Measurements from ENCODE around the gene ABCA13. TPM values are rescaled to one million over a fixed set of nuclear protein-coding genes. Genes with fewer than 3 reads are reported as not detected.
A peak's percentile ranks its signal among the peaks of the same experiment; 100 is the strongest.

The ABCA13 gene
- total RNA-seq, 1 experiment from 2014 or later = 0.17 TPM

GRCh38 chr7:48511080-48511479, 339.8 kb downstream of the ABCA13 start:
- DNase-seq (ENCODE audit: low spot score) = no peak

- DNase-seq (ENCODE audit: low spot score) = no peak
Observed at GRCh38 chr7:48512892-48513291, 341.6 kb downstream of the ABCA13 start.

GRCh38 chr7:48515171-48515570, 343.9 kb downstream of the ABCA13 start:
- DNase-seq (ENCODE audit: low spot score) = no peak

GRCh38 chr7:48518092-48518491, 346.8 kb downstream of the ABCA13 start:
- DNase-seq (ENCODE audit: low spot score) = no peak

- no peak for DNase-seq (ENCODE audit: low spot score)
Observed at GRCh38 chr7:48522692-48523091, 351.4 kb downstream of the ABCA13 start.

GRCh38 chr7:48525736-48526732, 354.8 kb downstream of the ABCA13 start:
- no peak for DNase-seq (ENCODE audit: low spot score)

- DNase-seq (ENCODE audit: low spot score) = no peak
Observed at GRCh38 chr7:48528646-48529045, 357.4 kb downstream of the ABCA13 start.

GRCh38 chr7:48537561-48537960, 366.3 kb downstream of the ABCA13 start:
- DNase-seq (ENCODE audit: low spot score) = no peak

GRCh38 chr7:48540746-48541145, 369.5 kb downstream of the ABCA13 start:
- DNase-seq (ENCODE audit: low spot score) = no peak

- DNase-seq (ENCODE audit: low spot score) = no peak
Observed at GRCh38 chr7:48548667-48549066, 377.4 kb downstream of the ABCA13 start.

- no peak for DNase-seq (ENCODE audit: low spot score)
Observed at GRCh38 chr7:48551652-48552051, 380.4 kb downstream of the ABCA13 start.

GRCh38 chr7:48563334-48563733, 392.1 kb downstream of the ABCA13 start:
- no peak for DNase-seq (ENCODE audit: low spot score)

- DNase-seq (ENCODE audit: low spot score) = no peak
Observed at GRCh38 chr7:48575516-48575915, 404.3 kb downstream of the ABCA13 start.

GRCh38 chr7:48587475-48587874, 416.2 kb downstream of the ABCA13 start:
- no peak for DNase-seq (ENCODE audit: low spot score)

- DNase-seq (ENCODE audit: low spot score) = no peak
Observed at GRCh38 chr7:48594349-48594748, 423.1 kb downstream of the ABCA13 start.

- no peak for DNase-seq (ENCODE audit: low spot score)
Observed at GRCh38 chr7:48595756-48596155, 424.5 kb downstream of the ABCA13 start.

- DNase-seq (ENCODE audit: low spot score) = no peak
Observed at GRCh38 chr7:48610705-48611104, 439.4 kb downstream of the ABCA13 start.

- peak; percentile 39 for DNase-seq (ENCODE audit: low spot score)
Observed at GRCh38 chr7:48611993-48612392, 440.7 kb downstream of the ABCA13 start.

- DNase-seq (ENCODE audit: low spot score) = no peak
Observed at GRCh38 chr7:48617508-48617907, 446.2 kb downstream of the ABCA13 start.

GRCh38 chr7:48617993-48618392, 446.7 kb downstream of the ABCA13 start:
- DNase-seq (ENCODE audit: low spot score) = no peak

- DNase-seq (ENCODE audit: low spot score) = no peak
Observed at GRCh38 chr7:48621076-48621475, 449.8 kb downstream of the ABCA13 start.

- DNase-seq (ENCODE audit: low spot score) = no peak
Observed at GRCh38 chr7:48627164-48627563, 455.9 kb downstream of the ABCA13 start.

- no peak for DNase-seq (ENCODE audit: low spot score)
Observed at GRCh38 chr7:48628793-48629349, 457.6 kb downstream of the ABCA13 start.
